HCT116 (cell line): Measurements from ENCODE around the gene B3GALT6. TPM values are rescaled to one million over a fixed set of nuclear protein-coding genes. Genes with fewer than 3 reads are reported as not detected.

Experiments used
- ATAC-seq: fragments of 200-7000 bp; cut with Tn5 transposase; 2 replicates; pipeline ENCODE4 v1.9.1; 2020; ENCODE audit warnings: mild to moderate bottlenecking, moderate library complexity
- BruUV-seq: library from RNA; stranded (reverse); fragments of 400-500 nt; replicated peaks from 2 replicates; lab custom pipeline; 2021; lab: Mats Ljungman, UMichigan
- CTCF ChIA-PET: fragments of 300-600 bp; sonication (Branson Sonifier 250); formaldehyde crosslinking; loops from one replicate; lab custom pipeline; 2021; ENCODE audit warnings: antibody characterized with exemption; lab: Charles Lee
- POLR2A ChIA-PET: fragments of 300-600, 350-600 bp; sonication (Branson Sonifier 250); formaldehyde crosslinking; loops from one replicate; lab custom pipeline; 2021; ENCODE audit warnings: antibody characterized with exemption; lab: Charles Lee
- RAD21 ChIA-PET, 2 experiments: fragments of 300-600 bp; sonication (Branson Sonifier 250); formaldehyde crosslinking; loops; one replicate each; lab custom pipeline; 2023; ENCODE audit warnings: low total read pairs in 2 of 2; ENCODE audit not compliant: uncharacterized antibody in 2 of 2, unreplicated experiment in 2 of 2, low non-redundant PET in 1 of 2; lab: Charles Lee
- DNase-seq: peaks from one replicate; pipeline ENCODE4 v3.0.0-alpha.2; 2010; ENCODE audit warnings: low read depth, low spot score
- H2AFZ ChIP-seq: fragments of 200-600 bp; shearing (Covaris generic), sonication (generic); 2 replicates; pipeline ENCODE4 v1.6.1; 2017; ENCODE audit warnings: low read depth, mixed run types, mixed read lengths, antibody characterized with exemption, low read length; ENCODE audit not compliant: poor library complexity, severe bottlenecking
- H3K27ac ChIP-seq: 2 replicates; pipeline ENCODE4 v1.5.1; 2012; ENCODE audit warnings: low read depth, low read length
- H3K27me3 ChIP-seq: fragments of 200-600 bp; sonication (generic); 2 replicates; pipeline ENCODE4 v1.6.1; 2016; ENCODE audit warnings: mixed run types, low read length, mixed read lengths; ENCODE audit not compliant: insufficient read depth
- H3K36me3 ChIP-seq, 2 experiments: fragments of 200-500 bp in 1 of 2; fragments of 200-600 bp in 1 of 2; sonication (Bioruptor generic) in 1 of 2; sonication (generic) in 1 of 2; 2 replicates each; pipeline versions ENCODE4 v1.5.1 to v1.6.1; 2014 to 2016; ENCODE audit warnings: low read length in 2 of 2, inconsistent platforms in 1 of 2, mixed read lengths in 1 of 2, mixed run types in 1 of 2; ENCODE audit not compliant: insufficient read depth in 2 of 2, control insufficient read depth in 1 of 2
- H3K4me1 ChIP-seq, 2 experiments: fragments of 200-600 bp in 1 of 2; sonication (generic) in 1 of 2; 2 replicates each; pipeline versions ENCODE4 v1.5.1 to v1.6.1; 2012 to 2017; ENCODE audit warnings: low read length in 2 of 2, inconsistent platforms in 1 of 2, mild to moderate bottlenecking in 1 of 2, mixed read lengths in 1 of 2, mixed run types in 1 of 2, moderate library complexity in 1 of 2; ENCODE audit not compliant: insufficient read depth in 2 of 2, control insufficient read depth in 1 of 2
- H3K4me2 ChIP-seq: fragments of 200-600 bp; sonication (generic); 2 replicates; pipeline ENCODE4 v1.6.1; 2017; ENCODE audit warnings: mixed run types, low read length, mixed read lengths
- H3K4me3 ChIP-seq, 2 experiments: fragments of 200-600 bp in 1 of 2; sonication (generic) in 1 of 2; replicated peaks in 1 of 2; 2 replicates each; pipeline ENCODE4 v1.5.1; 2011 to 2016; ENCODE audit warnings: low read length in 2 of 2, control low read depth in 1 of 2, low read depth in 1 of 2, mild to moderate bottlenecking in 1 of 2, mixed read lengths in 1 of 2, mixed run types in 1 of 2
- H3K79me2 ChIP-seq: fragments of 200-600 bp; sonication (generic); 2 replicates; pipeline ENCODE4 v1.6.1; 2017; ENCODE audit warnings: mild to moderate bottlenecking, mixed run types, low read length, moderate library complexity, mixed read lengths; ENCODE audit not compliant: insufficient read depth
- H3K9ac ChIP-seq: fragments of 200-600 bp; sonication (generic); 2 replicates; pipeline ENCODE4 v1.6.1; 2016; ENCODE audit warnings: low read length, mixed read lengths
- H3K9me2 ChIP-seq: fragments of 200-600 bp; sonication (generic), shearing (Covaris generic); 2 replicates; pipeline ENCODE4 v1.6.1; 2017; ENCODE audit warnings: mixed run types, mild to moderate bottlenecking, moderate library complexity; ENCODE audit not compliant: insufficient read depth
- H3K9me3 ChIP-seq, 2 experiments: fragments of 200-500 bp in 1 of 2; fragments of 200-600 bp in 1 of 2; sonication (Bioruptor generic) in 1 of 2; sonication (generic) in 1 of 2; 2 replicates each; pipeline ENCODE4 v1.6.1; 2014 to 2017; ENCODE audit warnings: low read length in 2 of 2, mixed read lengths in 2 of 2, inconsistent platforms in 1 of 2, low read depth in 1 of 2, mild to moderate bottlenecking in 1 of 2, mixed run types in 1 of 2, moderate library complexity in 1 of 2; ENCODE audit not compliant: control insufficient read depth in 1 of 2, insufficient read depth in 1 of 2
- H4K20me1 ChIP-seq: fragments of 200-600 bp; sonication (generic), shearing (Covaris generic); 2 replicates; pipeline ENCODE4 v1.6.1; 2017; ENCODE audit warnings: mixed run types, mild to moderate bottlenecking, moderate library complexity; ENCODE audit not compliant: insufficient read depth
- EGR1 ChIP-seq: IDR thresholded peaks from 2 replicates; pipeline ENCODE4 v1.6.1; 2012; ENCODE audit warnings: low read depth
- EZH2 ChIP-seq: fragments of 200-600 bp; sonication (generic); IDR thresholded peaks from 2 replicates; pipeline ENCODE4 v1.6.1; 2017; ENCODE audit warnings: antibody characterized with exemption, mixed run types
- JUND ChIP-seq: IDR thresholded peaks from 2 replicates; pipeline ENCODE4 v1.6.1; 2012
- RAD21 ChIP-seq: IDR thresholded peaks from 2 replicates; pipeline ENCODE4 v1.6.1; 2012; ENCODE audit warnings: low read depth, mild to moderate bottlenecking
- REST ChIP-seq: IDR thresholded peaks from 2 replicates; pipeline ENCODE4 v1.6.1; 2012; ENCODE audit warnings: low read depth
- SIN3A ChIP-seq: IDR thresholded peaks from 2 replicates; pipeline ENCODE4 v1.6.1; 2012; ENCODE audit warnings: low read depth
- TCF7L2 ChIP-seq: IDR thresholded peaks from 2 replicates; pipeline ENCODE4 v1.7.0; 2011; ENCODE audit warnings: borderline replicate concordance, inconsistent platforms; ENCODE audit not compliant: insufficient read depth, insufficient read length; ENCODE audit errors: extremely low read depth
- YY1 ChIP-seq: IDR thresholded peaks from 2 replicates; pipeline ENCODE4 v1.6.1; 2011; ENCODE audit warnings: low read length, low read depth, moderate library complexity, mild to moderate bottlenecking; ENCODE audit not compliant: insufficient replicate concordance; ENCODE audit errors: extremely low read depth
- ZBTB33 ChIP-seq: IDR thresholded peaks from 2 replicates; pipeline ENCODE4 v1.6.1; 2011; ENCODE audit warnings: mild to moderate bottlenecking, low read length, moderate library complexity; ENCODE audit not compliant: insufficient replicate concordance; ENCODE audit errors: extremely low read depth
- intact Hi-C: fragments of 100-400 bp; cut with micrococcal nuclease; formaldehyde crosslinking; loops from 2 replicates; pipeline ENCODE4 v1.10.0; 2022
- total RNA-seq: library from RNA; stranded (reverse); gene quantifications from one replicate; pipeline ENCODE4 v1.2.1, GENCODE V29; 2021; ENCODE audit not compliant: unreplicated experiment

Gene B3GALT6
- total RNA-seq, 1 experiment from 2014 or later: 16.3 TPM

- ChIA-PET POLR2A (no interaction called here), CTCF (no interaction called here), RAD21 (no interaction called here)
- no TSS peak for BruUV-seq
- Histone ChIP-seq H3K27ac (no peak overlapping the region), H3K9me2 (no peaks in the 10 kb centered on the region), H3K9me3 (no peaks in the 10 kb centered on the region), H2AFZ (no peak overlapping the region), H3K27me3 (no peaks in the 10 kb centered on the region), H3K4me2 (no peak overlapping the region), H3K4me1 (peaks cover 0 to 13% of the 10 kb centered on the region in 2 experiments; a peak in 2 of 4 replicates), H3K9ac (no peak overlapping the region), H4K20me1 (no peaks in the 10 kb centered on the region), H3K36me3 (no peaks in the 10 kb centered on the region), H3K79me2 (no peaks in the 10 kb centered on the region), H3K4me3 (no peak overlapping the region)
- DNase-seq: no peak
- ATAC-seq: no peak
- intact Hi-C loops: no loop called here
- TF ChIP-seq SIN3A (no peak), JUND (no peak), ZBTB33 (no peak), REST (no peak), RAD21 (no peak), YY1 (no peak), EZH2 (no peak), EGR1 (no peak), TCF7L2 (no peak)
Observed at GRCh38 chr1:1185101-1185765, 46.8 kb upstream of the B3GALT6 start.
